GM12801 (cell line): Measurements from ENCODE around the gene NKAIN2.

Experiments
- TF ChIP-seq, protein P1 (sequence below): IDR thresholded peaks from one replicate; pipeline ENCODE4 v1.5.1; 2011; ENCODE audit warnings: control low read depth; ENCODE audit not compliant: insufficient read length; ENCODE audit errors: extremely low read depth

Gene NKAIN2

GRCh38 chr6:124783344-124783743 is 979.7 kb downstream of the NKAIN2 start:
- TF ChIP-seq, protein P1, sequence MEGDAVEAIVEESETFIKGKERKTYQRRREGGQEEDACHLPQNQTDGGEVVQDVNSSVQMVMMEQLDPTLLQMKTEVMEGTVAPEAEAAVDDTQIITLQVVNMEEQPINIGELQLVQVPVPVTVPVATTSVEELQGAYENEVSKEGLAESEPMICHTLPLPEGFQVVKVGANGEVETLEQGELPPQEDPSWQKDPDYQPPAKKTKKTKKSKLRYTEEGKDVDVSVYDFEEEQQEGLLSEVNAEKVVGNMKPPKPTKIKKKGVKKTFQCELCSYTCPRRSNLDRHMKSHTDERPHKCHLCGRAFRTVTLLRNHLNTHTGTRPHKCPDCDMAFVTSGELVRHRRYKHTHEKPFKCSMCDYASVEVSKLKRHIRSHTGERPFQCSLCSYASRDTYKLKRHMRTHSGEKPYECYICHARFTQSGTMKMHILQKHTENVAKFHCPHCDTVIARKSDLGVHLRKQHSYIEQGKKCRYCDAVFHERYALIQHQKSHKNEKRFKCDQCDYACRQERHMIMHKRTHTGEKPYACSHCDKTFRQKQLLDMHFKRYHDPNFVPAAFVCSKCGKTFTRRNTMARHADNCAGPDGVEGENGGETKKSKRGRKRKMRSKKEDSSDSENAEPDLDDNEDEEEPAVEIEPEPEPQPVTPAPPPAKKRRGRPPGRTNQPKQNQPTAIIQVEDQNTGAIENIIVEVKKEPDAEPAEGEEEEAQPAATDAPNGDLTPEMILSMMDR: no peak

DNA sequence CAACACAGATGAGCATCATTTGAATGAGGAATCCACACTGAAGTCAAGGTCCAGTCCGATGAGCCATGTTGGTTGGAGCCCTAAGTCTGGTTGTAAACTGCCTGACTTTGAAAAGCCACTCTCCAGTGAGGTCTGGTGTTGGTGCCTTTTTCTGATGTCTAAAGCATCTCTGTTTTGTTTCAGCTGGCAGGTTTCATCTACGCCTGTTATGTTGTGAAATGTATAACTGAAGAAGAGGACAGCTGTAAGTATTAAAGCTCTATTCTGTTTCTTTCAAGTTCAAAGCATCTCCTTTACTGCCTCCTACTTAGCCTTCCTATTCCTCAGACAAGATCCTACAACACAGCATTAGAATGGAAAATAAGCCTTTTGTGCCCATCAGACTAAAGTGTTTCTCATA is 987.5 kb downstream of the NKAIN2 start:
- TF ChIP-seq, protein P1: no peak

- TF ChIP-seq, protein P1: no peak
These were observed 988.7 kb downstream of the NKAIN2 start for GRCh38 chr6:124792386-124792785.

- TF ChIP-seq, protein P1: no peak
These were observed 989.7 kb downstream of the NKAIN2 start for GRCh38 chr6:124793398-124793797.

DNA sequence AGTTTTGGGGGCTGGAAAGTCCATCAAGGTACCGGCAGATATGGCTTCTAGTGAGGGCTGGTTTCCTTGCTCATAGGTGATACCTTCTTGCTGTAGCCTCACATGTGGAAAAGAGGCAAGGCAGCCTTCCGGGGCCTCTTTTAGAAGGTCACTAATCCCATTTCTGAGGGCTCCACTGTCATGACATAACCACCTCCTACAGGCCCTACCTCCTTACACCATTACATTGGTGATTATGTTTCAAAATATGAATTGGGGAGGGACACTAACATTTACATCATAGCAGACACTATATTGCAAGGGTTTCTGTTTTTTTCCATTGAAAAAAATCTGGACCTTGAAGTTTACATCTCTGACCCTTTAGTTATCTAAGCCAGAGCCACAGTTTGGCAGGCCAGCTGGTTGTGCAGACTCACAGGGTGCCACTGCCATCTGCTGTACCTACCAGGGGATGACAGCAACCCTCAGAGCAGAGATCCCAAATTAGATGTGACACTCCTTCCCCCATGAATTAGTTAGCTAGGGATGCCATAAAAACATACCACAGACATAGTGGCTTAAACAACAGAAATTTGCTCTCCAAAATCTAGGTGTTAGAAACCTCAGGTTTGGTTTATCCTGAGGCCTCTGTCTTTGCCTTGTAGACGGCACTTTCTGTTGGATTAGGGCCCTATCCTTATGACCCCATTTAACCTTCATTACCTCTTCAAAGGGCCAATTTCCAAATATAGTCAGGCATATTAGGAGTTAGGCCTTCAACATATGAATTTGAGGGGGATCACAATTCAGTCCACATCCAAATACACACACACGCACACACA is 992.2 kb downstream of the NKAIN2 start:
- TF ChIP-seq, protein P1: no peak

GRCh38 chr6:124796464-124796970 is 992.9 kb downstream of the NKAIN2 start:
- TF ChIP-seq, protein P1: no peak

GRCh38 chr6:124797224-124797623 is 993.6 kb downstream of the NKAIN2 start:
- TF ChIP-seq, protein P1: no peak
